Right atrium auricular region (tissue), 2 donors: ENCODE results near the gene TCF12. TPM values are rescaled to one million over a fixed set of nuclear protein-coding genes. Genes with fewer than 3 reads are reported as not detected.

Experiments used
- DNase-seq: peaks from one replicate; pipeline ENCODE4 v3.0.0-alpha.2; 2019; ENCODE audit warnings: low spot score
- H3K27ac ChIP-seq, 2 donors: fragments of 200-600 bp; sonication (generic); 1 replicate in 1 of 2; 2 replicates in 1 of 2; pipeline ENCODE4 v1.5.1; 2016 to 2019
- H3K27me3 ChIP-seq, 2 donors: fragments of 200-600 bp; sonication (generic); one replicate each; pipeline versions ENCODE4 v1.5.1 to v1.6.0; 2017 to 2019
- H3K36me3 ChIP-seq: fragments of 200-600 bp; sonication (generic); one replicate; pipeline ENCODE4 v1.5.1; 2016
- H3K4me1 ChIP-seq, 2 donors: fragments of 200-600 bp; sonication (generic); one replicate each; pipeline versions ENCODE4 v1.5.1 to v1.6.0; 2017 to 2019
- H3K4me3 ChIP-seq, 2 donors: fragments of 200-600 bp; sonication (generic); 1 replicate in 1 of 2; 2 replicates in 1 of 2; pipeline ENCODE4 v1.5.1; 2017 to 2019; ENCODE audit warnings: mild to moderate bottlenecking in 1 of 2, moderate library complexity in 1 of 2
- H3K9me3 ChIP-seq, 2 donors: fragments of 200-600 bp; sonication (generic); one replicate each; pipeline ENCODE4 v1.5.1; 2019
- CTCF ChIP-seq, 2 donors: fragments of 200-600 bp; sonication (generic); IDR thresholded peaks; one replicate each; pipeline ENCODE4 v1.5.1; 2019; ENCODE audit warnings: antibody characterized with exemption in 2 of 2
- total RNA-seq, 2 donors: library from RNA; depleted of rRNA; stranded (reverse); fragments of >200 nt; gene quantifications; one replicate each; pipeline ENCODE4 v1.1.0, GENCODE V29; 2016

The TCF12 gene
- total RNA-seq, 2 donors from 2014 or later = 35.2 to 40.0 TPM

- H3K4me3 ChIP-seq = no peak overlapping the region
- TF ChIP-seq CTCF (IDR thresholded peaks at IDR 0.05) = no peak
- peak overlapping the region; percentile 25 to 31 for H3K27ac ChIP-seq
Observed at GRCh38 chr15:57217778-57218598, 299.5 kb downstream of the TCF12 start.

GRCh38 chr15:57218826-57219576 lies 300.6 kb downstream of the TCF12 start:
- no peak for TF ChIP-seq CTCF (IDR thresholded peaks at IDR 0.05)
- no peaks in the 10 kb centered on the region for H3K27me3 ChIP-seq
- no peak for DNase-seq
- peaks cover 0 to 24% of the 10 kb centered on the region in 2 donors for H3K4me1 ChIP-seq
- H3K36me3 ChIP-seq = no peaks in the 10 kb centered on the region
- no peaks in the 10 kb centered on the region for H3K9me3 ChIP-seq
- peak overlapping the region; percentile 22 to 25 for H3K27ac ChIP-seq
- peak overlapping the region; percentile 8 to 24 for H3K4me3 ChIP-seq

More at GRCh38 chr15:57217778-57218598, 299.5 kb downstream of the TCF12 start:
- DNase-seq = no peak
- H3K9me3 ChIP-seq = no peaks in the 10 kb centered on the region
- no peaks in the 10 kb centered on the region for H3K36me3 ChIP-seq
- H3K27me3 ChIP-seq = no peaks in the 10 kb centered on the region
- peaks cover 0 to 34% of the 10 kb centered on the region in 2 donors for H3K4me1 ChIP-seq

GRCh38 chr15:57220205-57220604 lies 301.8 kb downstream of the TCF12 start:
- no peaks in the 10 kb centered on the region for H3K27me3 ChIP-seq
- H3K36me3 ChIP-seq = no peaks in the 10 kb centered on the region
- no peaks in the 10 kb centered on the region for H3K9me3 ChIP-seq
- no peak for TF ChIP-seq CTCF (IDR thresholded peaks at IDR 0.05)
- peaks cover 0 to 24% of the 10 kb centered on the region in 2 donors for H3K4me1 ChIP-seq
- peak overlapping the region; percentile 8 to 24 for H3K4me3 ChIP-seq
- DNase-seq = no peak
- H3K27ac ChIP-seq = peak overlapping the region; percentile 3 to 22

GRCh38 chr15:57221134-57221533 lies 302.7 kb downstream of the TCF12 start:
- Histone ChIP-seq H3K4me3 (peak overlapping the region in 1 of 2 donors; percentile 6), H3K36me3 (no peaks in the 10 kb centered on the region), H3K4me1 (peaks cover 0 to 21% of the 10 kb centered on the region in 2 donors), H3K9me3 (no peaks in the 10 kb centered on the region), H3K27me3 (no peaks in the 10 kb centered on the region), H3K27ac (no peak overlapping the region)
- no peak for DNase-seq
- no peak for TF ChIP-seq CTCF (IDR thresholded peaks at IDR 0.05)

GRCh38 chr15:57223345-57223744 lies 304.9 kb downstream of the TCF12 start:
- H3K9me3 ChIP-seq = no peaks in the 10 kb centered on the region
- H3K36me3 ChIP-seq = no peaks in the 10 kb centered on the region
- H3K4me3 ChIP-seq = no peak overlapping the region
- peaks cover 0 to 13% of the 10 kb centered on the region in 2 donors for H3K4me1 ChIP-seq
- no peak for TF ChIP-seq CTCF (IDR thresholded peaks at IDR 0.05)
- H3K27ac ChIP-seq = no peak overlapping the region
- H3K27me3 ChIP-seq = no peaks in the 10 kb centered on the region
- DNase-seq = no peak
